ENCODE results near the gene ADAM15. TPM values are rescaled to one million over a fixed set of nuclear protein-coding genes. Genes with fewer than 3 reads are reported as not detected.

ADAM15 gene
- total RNA-seq, 1 donor from 2014 or later = 382 TPM

DNA sequence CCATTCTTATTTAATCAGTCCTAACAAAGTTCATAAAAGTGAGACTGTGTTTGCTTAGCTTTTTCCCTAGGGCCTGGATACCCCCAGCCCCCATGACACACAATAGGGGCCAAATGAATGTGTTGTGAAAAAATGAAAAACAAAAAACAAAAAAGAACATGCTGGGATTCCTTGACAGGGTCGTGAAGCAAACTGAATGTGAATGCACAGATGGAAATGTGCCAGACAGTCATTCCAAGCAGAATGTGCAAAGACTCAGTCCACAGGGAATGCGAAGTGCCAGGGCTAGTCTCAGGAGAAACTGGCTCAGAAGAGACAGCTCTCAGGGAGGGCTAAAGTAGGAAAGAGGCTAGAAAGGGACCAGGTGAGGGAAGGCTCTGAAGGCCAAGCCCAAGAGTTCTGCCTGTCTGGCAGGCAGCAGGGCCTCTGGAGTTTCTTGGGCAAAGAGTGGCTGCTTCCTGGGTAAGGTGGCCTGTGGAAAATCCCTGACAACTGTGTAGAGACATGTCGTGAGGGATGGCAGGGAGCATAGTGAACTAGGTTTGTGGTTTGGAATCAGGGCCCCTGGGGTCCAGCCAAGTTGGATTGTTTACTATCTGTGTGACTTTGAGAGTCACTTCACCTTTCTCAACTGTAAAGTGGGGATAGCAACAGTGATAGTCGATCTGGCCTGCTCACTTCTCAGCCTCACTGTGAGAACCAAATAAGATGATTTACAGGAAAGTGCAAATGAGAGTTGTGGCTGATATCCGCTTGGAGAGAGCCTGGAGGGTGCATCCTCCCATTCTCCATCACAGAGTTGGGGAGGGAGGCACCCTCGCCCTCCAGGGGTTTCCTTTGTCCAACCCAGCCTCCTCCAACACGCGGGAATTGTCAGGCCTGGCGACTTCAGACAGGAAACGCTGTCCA, 1.2 kb upstream of the ADAM15 start:
- TF ChIP-seq, protein P1, sequence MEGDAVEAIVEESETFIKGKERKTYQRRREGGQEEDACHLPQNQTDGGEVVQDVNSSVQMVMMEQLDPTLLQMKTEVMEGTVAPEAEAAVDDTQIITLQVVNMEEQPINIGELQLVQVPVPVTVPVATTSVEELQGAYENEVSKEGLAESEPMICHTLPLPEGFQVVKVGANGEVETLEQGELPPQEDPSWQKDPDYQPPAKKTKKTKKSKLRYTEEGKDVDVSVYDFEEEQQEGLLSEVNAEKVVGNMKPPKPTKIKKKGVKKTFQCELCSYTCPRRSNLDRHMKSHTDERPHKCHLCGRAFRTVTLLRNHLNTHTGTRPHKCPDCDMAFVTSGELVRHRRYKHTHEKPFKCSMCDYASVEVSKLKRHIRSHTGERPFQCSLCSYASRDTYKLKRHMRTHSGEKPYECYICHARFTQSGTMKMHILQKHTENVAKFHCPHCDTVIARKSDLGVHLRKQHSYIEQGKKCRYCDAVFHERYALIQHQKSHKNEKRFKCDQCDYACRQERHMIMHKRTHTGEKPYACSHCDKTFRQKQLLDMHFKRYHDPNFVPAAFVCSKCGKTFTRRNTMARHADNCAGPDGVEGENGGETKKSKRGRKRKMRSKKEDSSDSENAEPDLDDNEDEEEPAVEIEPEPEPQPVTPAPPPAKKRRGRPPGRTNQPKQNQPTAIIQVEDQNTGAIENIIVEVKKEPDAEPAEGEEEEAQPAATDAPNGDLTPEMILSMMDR (IDR thresholded peaks at IDR 0.05; ENCODE audit: unreplicated experiment) = no peak
- Mint-ChIP-seq H3K27me3 (ENCODE audit: unreplicated experiment) (peaks cover 19% of the 10 kb centered on the region), H3K36me3 (ENCODE audit: low read depth, unreplicated experiment) (peaks cover 18% of the 10 kb centered on the region), H3K4me3 (ENCODE audit: unreplicated experiment) (peak overlapping the region; percentile 87), H3K27ac (ENCODE audit: unreplicated experiment) (peak overlapping the region; percentile 96), H3K4me1 (ENCODE audit: unreplicated experiment) (peaks cover 58% of the 10 kb centered on the region), H3K9me3 (ENCODE audit: unreplicated experiment) (no peaks in the 10 kb centered on the region)
- DNase-seq (ENCODE audit: low spot score) = no peak

DNA sequence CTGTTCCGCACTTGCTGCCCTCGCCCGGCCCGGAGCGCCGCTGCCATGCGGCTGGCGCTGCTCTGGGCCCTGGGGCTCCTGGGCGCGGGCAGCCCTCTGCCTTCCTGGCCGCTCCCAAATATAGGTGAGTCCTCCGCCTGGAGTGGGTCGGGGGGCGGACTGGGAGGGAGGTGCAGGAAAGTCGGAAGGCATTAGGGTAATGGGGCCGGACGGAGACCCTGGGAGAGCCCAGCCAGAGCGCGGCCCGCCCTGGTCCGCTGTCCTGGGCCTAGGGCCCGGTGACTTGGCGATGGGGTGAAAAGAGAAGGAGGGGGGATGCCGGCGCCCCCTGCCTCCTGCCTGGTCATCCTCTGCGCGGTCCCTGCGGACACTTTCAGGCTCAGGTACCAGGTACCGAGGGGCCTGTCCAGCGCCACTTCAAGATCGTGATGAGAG, 243 bp downstream of the ADAM15 start:
- Mint-ChIP-seq H3K27me3 (ENCODE audit: unreplicated experiment) (peaks cover 17% of the 10 kb centered on the region), H3K4me3 (ENCODE audit: unreplicated experiment) (peak overlapping the region; percentile 97), H3K27ac (ENCODE audit: unreplicated experiment) (no peak overlapping the region), H3K4me1 (ENCODE audit: unreplicated experiment) (peaks cover 44% of the 10 kb centered on the region), H3K9me3 (ENCODE audit: unreplicated experiment) (no peaks in the 10 kb centered on the region), H3K36me3 (ENCODE audit: low read depth, unreplicated experiment) (peaks cover 17% of the 10 kb centered on the region)
- no peak for DNase-seq (ENCODE audit: low spot score)
- TF ChIP-seq, protein P1 (IDR thresholded peaks at IDR 0.05; ENCODE audit: unreplicated experiment) = no peak

DNA sequence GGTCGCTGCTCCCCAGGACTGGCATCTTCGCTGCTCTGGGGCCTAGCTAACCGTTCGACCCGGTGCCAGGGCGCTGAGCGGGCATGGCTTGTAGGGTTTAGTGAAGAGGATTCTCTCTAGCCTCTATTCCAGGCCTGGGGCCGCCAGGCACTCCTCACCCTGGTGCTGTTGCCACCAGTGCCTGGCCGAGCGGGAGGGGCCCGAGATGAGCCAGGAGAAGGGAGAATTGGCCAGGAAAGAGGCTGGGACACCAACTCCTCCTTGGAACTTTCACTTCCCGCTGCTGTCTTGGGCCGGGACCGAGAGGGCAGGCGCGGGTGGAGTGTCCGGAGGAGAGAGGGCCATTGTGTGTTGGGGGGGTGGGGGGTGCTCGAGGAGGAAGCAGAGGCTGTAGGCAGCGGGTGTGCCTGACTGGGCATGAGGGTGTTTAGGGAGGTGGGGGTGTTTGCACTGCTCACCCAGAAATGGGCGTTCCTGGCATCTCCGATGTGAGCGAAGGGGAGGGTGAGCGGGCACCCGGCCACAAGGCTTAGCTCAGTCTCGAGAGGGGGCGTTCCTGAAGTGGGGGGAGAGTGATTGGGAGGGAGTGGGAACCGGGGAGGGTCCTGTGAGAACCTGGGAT, 772 bp downstream of the ADAM15 start:
- peaks cover 17% of the 10 kb centered on the region for H3K27me3 Mint-ChIP-seq (ENCODE audit: unreplicated experiment)
- peak overlapping the region; percentile 97 for H3K4me3 Mint-ChIP-seq (ENCODE audit: unreplicated experiment)
- H3K36me3 Mint-ChIP-seq (ENCODE audit: low read depth, unreplicated experiment) = peaks cover 17% of the 10 kb centered on the region
- no peaks in the 10 kb centered on the region for H3K9me3 Mint-ChIP-seq (ENCODE audit: unreplicated experiment)
- peaks cover 44% of the 10 kb centered on the region for H3K4me1 Mint-ChIP-seq (ENCODE audit: unreplicated experiment)
- TF ChIP-seq, protein P1 (IDR thresholded peaks at IDR 0.05; ENCODE audit: unreplicated experiment) = no peak
- DNase-seq (ENCODE audit: low spot score) = no peak
- H3K27ac Mint-ChIP-seq (ENCODE audit: unreplicated experiment) = peak overlapping the region; percentile 62

DNA sequence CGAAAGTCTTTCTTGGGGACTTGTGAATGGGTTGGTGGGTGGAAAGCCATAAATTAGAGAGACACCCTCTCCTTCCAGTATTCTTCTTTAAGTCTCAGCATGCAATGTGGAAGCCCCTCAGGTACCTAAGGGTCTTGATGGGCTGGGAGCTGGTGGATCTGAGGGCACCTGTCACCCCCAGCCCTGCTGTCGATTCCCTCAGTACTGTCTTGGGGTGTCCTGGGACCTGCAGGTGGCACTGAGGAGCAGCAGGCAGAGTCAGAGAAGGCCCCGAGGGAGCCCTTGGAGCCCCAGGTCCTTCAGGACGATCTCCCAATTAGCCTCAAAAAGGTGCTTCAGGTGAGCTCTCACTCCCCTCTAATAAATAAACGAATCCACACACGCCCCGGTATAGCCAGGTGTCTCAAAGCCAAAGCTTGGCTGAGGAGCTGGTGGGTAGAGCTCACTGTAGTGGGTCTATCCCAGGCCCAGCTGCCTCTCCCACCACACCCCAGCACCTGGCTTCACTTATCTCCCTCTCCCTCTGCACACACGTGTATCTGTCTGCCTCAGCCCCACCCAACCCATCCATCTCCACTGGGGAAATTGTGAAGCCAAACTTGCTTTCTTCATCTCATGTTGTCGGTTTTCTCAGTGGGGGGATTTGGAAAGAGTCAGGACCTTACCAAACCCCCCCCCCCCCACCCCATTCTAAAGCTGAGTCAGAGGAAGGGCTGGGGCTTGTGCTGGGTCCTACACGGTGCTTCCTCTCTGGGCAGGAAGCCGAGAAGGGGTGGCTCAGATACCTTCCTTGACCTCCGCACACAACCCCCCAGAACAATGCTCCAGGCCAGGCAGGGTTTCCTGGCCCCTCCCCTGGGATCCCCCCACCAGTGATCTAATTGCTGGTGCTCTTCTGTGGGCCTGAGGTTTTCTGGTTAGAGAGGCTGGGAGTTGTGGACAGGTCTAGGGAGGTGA, 1.6 kb downstream of the ADAM15 start:
- no peak for DNase-seq (ENCODE audit: low spot score)
- no peaks in the 10 kb centered on the region for H3K9me3 Mint-ChIP-seq (ENCODE audit: unreplicated experiment)
- peaks cover 15% of the 10 kb centered on the region for H3K27me3 Mint-ChIP-seq (ENCODE audit: unreplicated experiment)
- peak overlapping the region; percentile 97 for H3K4me3 Mint-ChIP-seq (ENCODE audit: unreplicated experiment)
- TF ChIP-seq, protein P1 (IDR thresholded peaks at IDR 0.05; ENCODE audit: unreplicated experiment) = no peak
- H3K4me1 Mint-ChIP-seq (ENCODE audit: unreplicated experiment) = peaks cover 39% of the 10 kb centered on the region
- H3K27ac Mint-ChIP-seq (ENCODE audit: unreplicated experiment) = peak overlapping the region; percentile 75
- peaks cover 23% of the 10 kb centered on the region for H3K36me3 Mint-ChIP-seq (ENCODE audit: low read depth, unreplicated experiment)
